ENCODE data around the gene SSH2. TPM values are rescaled to one million over a fixed set of nuclear protein-coding genes. Genes with fewer than 3 reads are reported as not detected.

Gene SSH2
- total RNA-seq, 4 donors from 2014 or later, result 140 to 241 (median 172) TPM

DNA sequence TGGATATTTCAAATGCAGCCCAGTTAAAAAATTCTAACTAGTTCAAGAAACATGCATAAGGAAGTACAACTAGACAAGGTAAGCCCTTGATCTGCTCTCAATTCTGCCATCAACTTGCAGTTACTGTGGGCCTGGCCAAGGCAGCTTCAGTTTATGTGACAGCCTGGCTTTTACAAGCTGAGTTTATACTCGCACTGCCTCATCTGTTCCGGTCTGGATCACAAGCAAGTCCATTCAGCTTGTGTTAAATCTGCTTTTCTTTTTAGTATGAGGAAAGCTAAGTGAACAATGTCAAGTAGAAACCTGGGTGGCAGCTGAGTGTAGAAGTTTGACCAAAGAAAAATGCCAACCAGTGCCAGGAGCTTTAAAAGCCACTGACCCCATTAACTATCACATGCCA, 230.7 kb downstream of the SSH2 start:
- ATAC-seq (peak; percentile 20 to 51), DNase-seq (no peak)
- no peaks in the 10 kb centered on the region for H3K9me3 ChIP-seq
- peak overlapping the region; percentile 82 to 100 (median 93) for H3K27ac ChIP-seq
- peaks cover 40 to 46% of the 10 kb centered on the region in 2 donors for H3K4me1 ChIP-seq
- in situ Hi-C loops (cut with MboI; ENCODE audit: low sequenced_read_pairs in 4 of 4), result no loop called here
- H3K36me3 ChIP-seq, result peaks cover 2 to 51% of the 10 kb centered on the region in 2 donors
- H3K27me3 ChIP-seq, result no peaks in the 10 kb centered on the region
- no peak overlapping the region for H3K4me3 ChIP-seq
- TF ChIP-seq, protein P1, sequence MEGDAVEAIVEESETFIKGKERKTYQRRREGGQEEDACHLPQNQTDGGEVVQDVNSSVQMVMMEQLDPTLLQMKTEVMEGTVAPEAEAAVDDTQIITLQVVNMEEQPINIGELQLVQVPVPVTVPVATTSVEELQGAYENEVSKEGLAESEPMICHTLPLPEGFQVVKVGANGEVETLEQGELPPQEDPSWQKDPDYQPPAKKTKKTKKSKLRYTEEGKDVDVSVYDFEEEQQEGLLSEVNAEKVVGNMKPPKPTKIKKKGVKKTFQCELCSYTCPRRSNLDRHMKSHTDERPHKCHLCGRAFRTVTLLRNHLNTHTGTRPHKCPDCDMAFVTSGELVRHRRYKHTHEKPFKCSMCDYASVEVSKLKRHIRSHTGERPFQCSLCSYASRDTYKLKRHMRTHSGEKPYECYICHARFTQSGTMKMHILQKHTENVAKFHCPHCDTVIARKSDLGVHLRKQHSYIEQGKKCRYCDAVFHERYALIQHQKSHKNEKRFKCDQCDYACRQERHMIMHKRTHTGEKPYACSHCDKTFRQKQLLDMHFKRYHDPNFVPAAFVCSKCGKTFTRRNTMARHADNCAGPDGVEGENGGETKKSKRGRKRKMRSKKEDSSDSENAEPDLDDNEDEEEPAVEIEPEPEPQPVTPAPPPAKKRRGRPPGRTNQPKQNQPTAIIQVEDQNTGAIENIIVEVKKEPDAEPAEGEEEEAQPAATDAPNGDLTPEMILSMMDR (IDR thresholded peaks at IDR 0.05 in 4 of 5, conservative IDR thresholded peaks at IDR 0.05 in 1 of 5), result no peak
- no peak for TF ChIP-seq POLR2A (IDR thresholded peaks at IDR 0.05)
- intact Hi-C loops (cut with DNase I; ENCODE audit: low total_unique reads), result no loop called here

DNA sequence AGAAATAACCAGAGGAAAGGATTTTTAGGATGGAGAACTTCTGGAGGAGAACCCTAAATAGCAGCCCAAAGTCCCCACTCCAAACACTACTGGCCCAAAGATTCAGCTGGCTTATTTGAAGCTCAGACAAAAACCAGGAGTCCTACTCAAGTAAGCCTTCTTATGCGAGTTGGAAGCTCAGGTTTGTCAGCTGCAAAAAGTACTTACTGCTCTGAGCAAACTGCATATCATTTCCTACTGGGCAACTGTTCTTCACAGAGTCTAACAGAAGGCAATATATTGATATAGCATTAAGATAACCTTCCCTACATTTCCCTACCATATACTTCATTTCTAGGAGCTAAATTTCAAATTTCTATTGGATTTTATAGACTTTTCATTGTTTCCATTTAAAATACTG, 231.2 kb downstream of the SSH2 start:
- TF ChIP-seq POLR2A (IDR thresholded peaks at IDR 0.05), result no peak
- TF ChIP-seq, protein P1 (IDR thresholded peaks at IDR 0.05 in 4 of 5, conservative IDR thresholded peaks at IDR 0.05 in 1 of 5), result no peak
- Histone ChIP-seq H3K27me3 (no peaks in the 10 kb centered on the region), H3K27ac (peak overlapping the region; percentile 82 to 100 (median 93)), H3K4me1 (peaks cover 39 to 48% of the 10 kb centered on the region in 2 donors), H3K9me3 (no peaks in the 10 kb centered on the region), H3K4me3 (no peak overlapping the region), H3K36me3 (peaks cover 2 to 54% of the 10 kb centered on the region in 2 donors)
- ATAC-seq (peak; percentile 59 to 65), DNase-seq (no peak)
- in situ Hi-C loops (cut with MboI; ENCODE audit: low sequenced_read_pairs in 4 of 4), result no loop called here
- intact Hi-C loops (cut with DNase I; ENCODE audit: low total_unique reads), result no loop called here

DNA sequence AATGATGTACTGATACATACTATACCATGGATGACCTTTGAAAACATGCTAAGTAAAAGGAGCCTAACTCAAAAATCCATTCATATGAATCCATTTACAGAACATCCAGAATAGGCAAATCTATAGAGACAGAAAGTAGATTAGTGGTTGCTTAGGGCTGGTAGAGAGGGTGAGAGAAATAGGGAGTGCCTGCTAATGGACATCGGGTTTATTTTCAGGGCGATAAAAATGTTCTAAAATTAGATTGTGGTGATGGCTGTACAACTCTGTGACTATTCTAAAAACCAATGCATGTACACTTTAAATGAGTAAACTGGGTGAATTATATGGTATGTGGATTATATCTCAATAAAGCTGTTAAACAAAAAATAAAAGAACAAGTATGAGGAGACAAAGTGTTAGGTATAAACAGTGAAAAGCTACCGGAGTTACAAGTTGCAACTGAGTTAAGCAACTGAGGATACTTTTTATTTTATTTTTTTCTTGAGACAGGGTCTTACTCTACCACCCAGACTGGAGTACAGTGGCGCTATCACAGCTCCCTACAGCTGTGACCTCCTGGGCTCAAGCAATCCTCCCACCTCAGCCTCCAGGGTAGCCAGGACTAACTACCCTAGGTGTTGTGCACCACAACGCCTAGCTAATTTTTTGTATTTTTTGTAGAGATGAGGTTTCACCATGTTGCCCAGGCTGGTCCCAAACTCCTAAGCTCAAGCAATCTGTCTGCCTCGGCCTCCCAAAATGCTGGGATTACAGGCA, 231.8 kb downstream of the SSH2 start:
- peak overlapping the region; percentile 82 to 100 (median 93) for H3K27ac ChIP-seq
- no peaks in the 10 kb centered on the region for H3K27me3 ChIP-seq
- DNase-seq (no peak), ATAC-seq (peak; percentile 79)
- intact Hi-C loops (cut with DNase I; ENCODE audit: low total_unique reads), result no loop called here
- in situ Hi-C loops (cut with MboI; ENCODE audit: low sequenced_read_pairs in 4 of 4), result no loop called here
- H3K9me3 ChIP-seq, result no peaks in the 10 kb centered on the region
- peaks cover 2 to 51% of the 10 kb centered on the region in 2 donors for H3K36me3 ChIP-seq
- H3K4me3 ChIP-seq, result peak overlapping the region in 1 of 4 donors; percentile 1
- H3K4me1 ChIP-seq, result peaks cover 39 to 49% of the 10 kb centered on the region in 2 donors
- TF ChIP-seq, protein P1 (IDR thresholded peaks at IDR 0.05 in 4 of 5, conservative IDR thresholded peaks at IDR 0.05 in 1 of 5), result no peak
- TF ChIP-seq POLR2A (IDR thresholded peaks at IDR 0.05), result no peak

DNA sequence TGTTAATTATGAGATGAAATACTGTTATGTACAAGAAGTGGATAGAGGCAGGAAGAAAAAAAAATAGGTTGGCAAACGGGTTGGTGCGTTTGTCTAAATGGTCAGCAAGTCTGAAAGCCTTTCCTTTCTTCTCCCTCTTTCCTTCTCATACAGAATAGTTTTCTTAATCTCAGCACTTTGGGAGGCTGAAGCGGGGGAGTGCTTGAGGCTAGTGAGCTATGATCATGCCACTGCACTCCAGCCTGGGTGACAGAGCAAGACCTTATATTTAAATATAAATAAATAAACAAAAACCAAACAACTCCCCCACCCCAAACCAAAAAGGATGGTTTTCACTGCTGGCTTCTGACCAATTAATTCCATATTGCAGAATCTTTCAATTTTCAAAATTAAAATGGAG, 232.7 kb downstream of the SSH2 start:
- Histone ChIP-seq H3K27ac (peak overlapping the region; percentile 82 to 100 (median 93)), H3K36me3 (peaks cover 2 to 50% of the 10 kb centered on the region in 2 donors), H3K27me3 (no peaks in the 10 kb centered on the region), H3K9me3 (no peaks in the 10 kb centered on the region), H3K4me1 (peaks cover 45 to 56% of the 10 kb centered on the region in 2 donors), H3K4me3 (no peak overlapping the region)
- ATAC-seq (no peak), DNase-seq (no peak)
- no peak for TF ChIP-seq POLR2A (IDR thresholded peaks at IDR 0.05)
- TF ChIP-seq, protein P1 (IDR thresholded peaks at IDR 0.05 in 4 of 5, conservative IDR thresholded peaks at IDR 0.05 in 1 of 5), result no peak
- intact Hi-C loops (cut with DNase I; ENCODE audit: low total_unique reads) (no loop called here), in situ Hi-C loops (cut with MboI; ENCODE audit: low sequenced_read_pairs in 4 of 4) (no loop called here)
